Parathyroid adenoma (tissue), 2 donors: Measurements from ENCODE around the gene MFSD11.
"Not testable (repeated sequence)": the region's sequence is repeated elsewhere in the genome, so short reads cannot be mapped to it uniquely, and the experiment has no call there.

Source experiments
- H2AFZ ChIP-seq: fragments of 300-600 bp; sonication (generic); one replicate; pipeline ENCODE4 v1.7.0; 2017; ENCODE audit warnings: antibody characterized with exemption, mild to moderate bottlenecking
- H3K27ac ChIP-seq: fragments of 300-600 bp; sonication (generic); one replicate; pipeline ENCODE4 v1.7.0; 2017
- H3K27me3 ChIP-seq: fragments of 300-600 bp; sonication (generic); one replicate; pipeline ENCODE4 v1.7.0; 2017; ENCODE audit warnings: low read length; ENCODE audit not compliant: control insufficient read depth, insufficient read depth
- H3K36me3 ChIP-seq: fragments of 300-600 bp; sonication (generic); one replicate; pipeline ENCODE4 v1.7.0; 2017; ENCODE audit warnings: low read length; ENCODE audit not compliant: control insufficient read depth, insufficient read depth
- H3K4me1 ChIP-seq: fragments of 300-600 bp; sonication (generic); one replicate; pipeline ENCODE4 v1.7.0; 2017; ENCODE audit warnings: control low read depth
- H3K4me2 ChIP-seq: fragments of 300-600 bp; sonication (generic); one replicate; pipeline ENCODE4 v1.7.0; 2017; ENCODE audit warnings: low read length
- H3K4me3 ChIP-seq: fragments of 300-600 bp; sonication (generic); one replicate; pipeline ENCODE4 v1.7.0; 2017; ENCODE audit warnings: low read depth, low read length
- H3K79me2 ChIP-seq: fragments of 300-600 bp; sonication (generic); one replicate; pipeline ENCODE4 v1.7.0; 2017; ENCODE audit warnings: control low read depth
- H3K9ac ChIP-seq: fragments of 300-600 bp; sonication (generic); one replicate; pipeline ENCODE4 v1.7.0; 2017; ENCODE audit warnings: mild to moderate bottlenecking
- H3K9me3 ChIP-seq: fragments of 300-600 bp; sonication (generic); one replicate; pipeline ENCODE4 v1.7.0; 2017; ENCODE audit warnings: low read length; ENCODE audit not compliant: control insufficient read depth
- TF ChIP-seq, protein P1 (sequence below): fragments of 300-600 bp; sonication (generic); IDR thresholded peaks from one replicate; pipeline ENCODE4 v1.7.0; 2017; ENCODE audit warnings: antibody characterized with exemption, mild to moderate bottlenecking
- donor health status: primary hyperparathyroidism.

The MFSD11 gene

GRCh38 chr17:76742958-76743357 lies 5.0 kb downstream of the MFSD11 start:
- Histone ChIP-seq H3K4me1 (peaks cover 9% of the 10 kb centered on the region), H3K36me3 (no peaks in the 10 kb centered on the region), H3K4me2 (no peak overlapping the region), H3K9me3 (no peaks in the 10 kb centered on the region), H3K27me3 (no peaks in the 10 kb centered on the region), H2AFZ (no peak overlapping the region), H3K4me3 (no peak overlapping the region), H3K27ac (no peak overlapping the region), H3K79me2 (peaks cover 13% of the 10 kb centered on the region), H3K9ac (no peak overlapping the region)
- TF ChIP-seq, protein P1, sequence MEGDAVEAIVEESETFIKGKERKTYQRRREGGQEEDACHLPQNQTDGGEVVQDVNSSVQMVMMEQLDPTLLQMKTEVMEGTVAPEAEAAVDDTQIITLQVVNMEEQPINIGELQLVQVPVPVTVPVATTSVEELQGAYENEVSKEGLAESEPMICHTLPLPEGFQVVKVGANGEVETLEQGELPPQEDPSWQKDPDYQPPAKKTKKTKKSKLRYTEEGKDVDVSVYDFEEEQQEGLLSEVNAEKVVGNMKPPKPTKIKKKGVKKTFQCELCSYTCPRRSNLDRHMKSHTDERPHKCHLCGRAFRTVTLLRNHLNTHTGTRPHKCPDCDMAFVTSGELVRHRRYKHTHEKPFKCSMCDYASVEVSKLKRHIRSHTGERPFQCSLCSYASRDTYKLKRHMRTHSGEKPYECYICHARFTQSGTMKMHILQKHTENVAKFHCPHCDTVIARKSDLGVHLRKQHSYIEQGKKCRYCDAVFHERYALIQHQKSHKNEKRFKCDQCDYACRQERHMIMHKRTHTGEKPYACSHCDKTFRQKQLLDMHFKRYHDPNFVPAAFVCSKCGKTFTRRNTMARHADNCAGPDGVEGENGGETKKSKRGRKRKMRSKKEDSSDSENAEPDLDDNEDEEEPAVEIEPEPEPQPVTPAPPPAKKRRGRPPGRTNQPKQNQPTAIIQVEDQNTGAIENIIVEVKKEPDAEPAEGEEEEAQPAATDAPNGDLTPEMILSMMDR, result no peak

DNA sequence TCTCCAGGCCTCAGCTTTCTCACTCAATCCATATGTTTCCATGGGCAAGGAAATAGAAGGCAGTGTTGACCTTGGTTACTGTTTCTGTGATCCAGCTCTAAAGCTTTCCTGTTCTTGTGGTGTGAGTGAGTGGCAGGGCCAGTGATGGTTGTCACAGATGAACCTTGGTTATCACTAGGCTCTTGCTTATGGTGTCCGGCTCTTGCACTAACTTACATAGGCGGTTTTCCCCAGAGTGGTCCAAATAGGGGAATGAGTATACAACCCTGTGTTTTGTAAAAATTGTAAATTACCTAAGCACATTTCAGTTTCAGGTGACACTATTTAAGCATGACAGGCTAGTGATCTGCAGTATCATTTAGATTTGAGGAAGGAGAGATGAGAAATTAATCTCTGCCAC lies 6.8 kb downstream of the MFSD11 start:
- no peaks in the 10 kb centered on the region for H3K9me3 ChIP-seq
- no peaks in the 10 kb centered on the region for H3K79me2 ChIP-seq
- no peak overlapping the region for H3K27ac ChIP-seq
- H3K4me1 ChIP-seq, result no peaks in the 10 kb centered on the region
- H2AFZ ChIP-seq, result no peak overlapping the region
- no peak overlapping the region for H3K4me3 ChIP-seq
- no peak overlapping the region for H3K9ac ChIP-seq
- H3K4me2 ChIP-seq, result no peak overlapping the region
- H3K36me3 ChIP-seq, result no peaks in the 10 kb centered on the region
- TF ChIP-seq, protein P1, result no peak
- no peaks in the 10 kb centered on the region for H3K27me3 ChIP-seq

DNA sequence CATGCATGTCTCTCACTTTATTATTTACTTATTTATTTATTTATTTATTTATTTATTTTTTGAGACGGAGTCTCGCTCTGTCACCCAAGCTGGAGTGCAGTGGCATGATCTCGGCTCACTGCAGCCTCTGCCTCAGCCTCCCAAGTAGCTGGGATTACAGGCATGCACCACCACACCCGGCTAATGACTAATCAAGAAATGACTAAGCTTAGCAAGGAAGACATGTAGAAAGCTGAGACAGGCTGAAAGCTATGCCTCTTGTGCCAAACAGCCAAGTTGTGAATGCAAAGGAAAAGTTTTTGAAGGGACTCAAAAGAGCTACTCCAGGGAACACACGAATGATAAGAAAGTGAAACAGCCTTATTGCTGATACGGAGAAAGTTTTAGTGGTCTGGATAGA lies 7.9 kb downstream of the MFSD11 start:
- H3K4me3 ChIP-seq, H3K4me1 ChIP-seq, H3K36me3 ChIP-seq, H3K79me2 ChIP-seq, H3K9ac ChIP-seq, H3K27ac ChIP-seq, H3K27me3 ChIP-seq, H3K9me3 ChIP-seq, H2AFZ ChIP-seq, H3K4me2 ChIP-seq: not testable (repeated sequence)

- H3K4me1 ChIP-seq, result no peaks in the 10 kb centered on the region
- H3K27me3 ChIP-seq, result no peaks in the 10 kb centered on the region
- no peak overlapping the region for H3K27ac ChIP-seq
- H3K4me3 ChIP-seq, result no peak overlapping the region
- H3K36me3 ChIP-seq, result no peaks in the 10 kb centered on the region
- H3K4me2 ChIP-seq, result no peak overlapping the region
- H3K79me2 ChIP-seq, result no peaks in the 10 kb centered on the region
- no peak overlapping the region for H2AFZ ChIP-seq
- H3K9me3 ChIP-seq, result no peaks in the 10 kb centered on the region
- TF ChIP-seq, protein P1, result no peak
- no peak overlapping the region for H3K9ac ChIP-seq
Measured at GRCh38 chr17:76747716-76748363, 9.9 kb downstream of the MFSD11 start.

- Histone ChIP-seq H3K27me3 (no peaks in the 10 kb centered on the region), H3K4me3 (no peak overlapping the region), H3K4me2 (no peak overlapping the region), H3K4me1 (no peaks in the 10 kb centered on the region), H3K9me3 (no peaks in the 10 kb centered on the region), H3K9ac (no peak overlapping the region), H2AFZ (no peak overlapping the region), H3K27ac (no peak overlapping the region), H3K79me2 (no peaks in the 10 kb centered on the region), H3K36me3 (no peaks in the 10 kb centered on the region)
- TF ChIP-seq, protein P1, result no peak
Measured at GRCh38 chr17:76748657-76749056, 10.7 kb downstream of the MFSD11 start.
